Measurements from ENCODE around the gene C2CD4C. TPM values are rescaled to one million over a fixed set of nuclear protein-coding genes. Genes with fewer than 3 reads are reported as not detected.
"Not testable (repeated sequence)": the region's sequence is repeated elsewhere in the genome, so short reads cannot be mapped to it uniquely, and the experiment has no call there.

The C2CD4C gene
- total RNA-seq, 8 experiments from 2014 or later = 0.15 to 6.4 (median 4.5) TPM

GRCh38 chr19:388691-389090, 20.3 kb downstream of the C2CD4C start:
- no peak overlapping the region for H3K4me3 ChIP-seq
- no peak overlapping the region for H3K27ac ChIP-seq
- peaks cover 35 to 36% of the 10 kb centered on the region in 2 donors for H3K4me1 ChIP-seq (replicated peaks in 1 of 2)
- in situ Hi-C loops (cut with MboI; ENCODE audit: low pct_unique_long_range_greater_than_20kb in 2 of 9, low sequenced_read_pairs in 9 of 9, unreplicated experiment in 9 of 9) = no loop called here
- 50 to 93% (median 77%) methylated on average over 2 to 11 of the region's 17 CpGs; no CpG with 5 or more reads in 5 of the 10 experiments for WGBS, 10 experiments
- ATAC-seq (replicated peaks in 6 of 8) = no peak

GRCh38 chr19:387777-388176, 21.2 kb downstream of the C2CD4C start:
- 77 to 100% (median 95%) methylated on average over 3 to 6 of the region's 21 CpGs; no CpG with 5 or more reads in 7 of the 10 experiments for WGBS, 10 experiments
- ATAC-seq (replicated peaks in 6 of 8) = no peak
- peaks cover 35% of the 10 kb centered on the region in 2 donors for H3K4me1 ChIP-seq (replicated peaks in 1 of 2)
- in situ Hi-C loops (cut with MboI; ENCODE audit: low pct_unique_long_range_greater_than_20kb in 2 of 9, low sequenced_read_pairs in 9 of 9, unreplicated experiment in 9 of 9) = no loop called here
- no peak overlapping the region for H3K4me3 ChIP-seq
- H3K27ac ChIP-seq = no peak overlapping the region

GRCh38 chr19:386632-387301, 22.2 kb downstream of the C2CD4C start:
- H3K4me1 ChIP-seq (replicated peaks in 1 of 2) = peaks cover 31 to 35% of the 10 kb centered on the region in 2 donors
- H3K4me3 ChIP-seq; in situ Hi-C loops (cut with MboI; ENCODE audit: low pct_unique_long_range_greater_than_20kb in 2 of 9, low sequenced_read_pairs in 9 of 9, unreplicated experiment in 9 of 9); H3K27ac ChIP-seq; ATAC-seq (replicated peaks in 6 of 8): not testable (repeated sequence)
- WGBS, 10 experiments = no CpG with 5 or more reads among the region's 22 CpGs

GRCh38 chr19:386189-386588, 22.8 kb downstream of the C2CD4C start:
- peaks cover 29 to 30% of the 10 kb centered on the region in 2 donors for H3K4me1 ChIP-seq (replicated peaks in 1 of 2)
- H3K4me3 ChIP-seq; ATAC-seq (replicated peaks in 6 of 8); H3K27ac ChIP-seq; in situ Hi-C loops (cut with MboI; ENCODE audit: low pct_unique_long_range_greater_than_20kb in 2 of 9, low sequenced_read_pairs in 9 of 9, unreplicated experiment in 9 of 9): not testable (repeated sequence)
- WGBS, 10 experiments = 7 to 100% (median 76%) methylated on average over 1 to 8 of the region's 8 CpGs; no CpG with 5 or more reads in 3 of the 10 experiments

- Histone ChIP-seq H3K27ac (no peak overlapping the region), H3K4me3 (no peak overlapping the region), H3K4me1 (replicated peaks in 1 of 2) (peaks cover 19 to 22% of the 10 kb centered on the region in 2 donors)
- no peak for ATAC-seq (replicated peaks in 6 of 8)
- in situ Hi-C loops (cut with MboI; ENCODE audit: low pct_unique_long_range_greater_than_20kb in 2 of 9, low sequenced_read_pairs in 9 of 9, unreplicated experiment in 9 of 9) = no loop called here
- WGBS, 10 experiments = 43% methylated on average over 1 of the region's 9 CpGs; no CpG with 5 or more reads in 9 of the 10 experiments
These were observed 24.2 kb downstream of the C2CD4C start for GRCh38 chr19:384799-385169.

GRCh38 chr19:383922-384798, 24.8 kb downstream of the C2CD4C start:
- no peak overlapping the region for H3K27ac ChIP-seq
- H3K4me1 ChIP-seq (replicated peaks in 1 of 2) = peaks cover 19 to 22% of the 10 kb centered on the region in 2 donors
- in situ Hi-C loops (cut with MboI; ENCODE audit: low pct_unique_long_range_greater_than_20kb in 2 of 9, low sequenced_read_pairs in 9 of 9, unreplicated experiment in 9 of 9) = no loop called here
- ATAC-seq (replicated peaks in 6 of 8) = peak in 6 of 8 experiments; percentile 49 to 88 (median 60)
- no peak overlapping the region for H3K4me3 ChIP-seq
- WGBS, 10 experiments = 37 to 100% (median 78%) methylated on average over 1 to 10 of the region's 44 CpGs; no CpG with 5 or more reads in 3 of the 10 experiments

- in situ Hi-C loops (cut with MboI; ENCODE audit: low pct_unique_long_range_greater_than_20kb in 2 of 9, low sequenced_read_pairs in 9 of 9, unreplicated experiment in 9 of 9) = no loop called here
- Histone ChIP-seq H3K4me1 (replicated peaks in 1 of 2) (peaks cover 19 to 22% of the 10 kb centered on the region in 2 donors), H3K27ac (no peak overlapping the region), H3K4me3 (no peak overlapping the region)
- ATAC-seq (replicated peaks in 6 of 8) = no peak
- WGBS, 10 experiments = 90 to 100% (median 94%) methylated on average over 2 to 4 of the region's 19 CpGs; no CpG with 5 or more reads in 6 of the 10 experiments
These were observed 25.9 kb downstream of the C2CD4C start for GRCh38 chr19:383040-383439.

GRCh38 chr19:382578-382977, 26.4 kb downstream of the C2CD4C start:
- 0 to 100% (median 81%) methylated on average over 1 to 3 of the region's 9 CpGs; no CpG with 5 or more reads in 3 of the 10 experiments for WGBS, 10 experiments
- in situ Hi-C loops (cut with MboI; ENCODE audit: low pct_unique_long_range_greater_than_20kb in 2 of 9, low sequenced_read_pairs in 9 of 9, unreplicated experiment in 9 of 9); H3K27ac ChIP-seq; H3K4me3 ChIP-seq: not testable (repeated sequence)
- peaks cover 19 to 20% of the 10 kb centered on the region in 2 donors for H3K4me1 ChIP-seq (replicated peaks in 1 of 2)
- ATAC-seq (replicated peaks in 6 of 8) = peak in 3 of 8 experiments; percentile 68 to 100 (median 99)

GRCh38 chr19:381901-382300, 27.0 kb downstream of the C2CD4C start:
- ATAC-seq (replicated peaks in 6 of 8); H3K27ac ChIP-seq; in situ Hi-C loops (cut with MboI; ENCODE audit: low pct_unique_long_range_greater_than_20kb in 2 of 9, low sequenced_read_pairs in 9 of 9, unreplicated experiment in 9 of 9); H3K4me3 ChIP-seq: not testable (repeated sequence)
- H3K4me1 ChIP-seq (replicated peaks in 1 of 2) = peaks cover 15 to 19% of the 10 kb centered on the region in 2 donors
- 0 to 51% methylated on average over 1 to 5 of the region's 11 CpGs; no CpG with 5 or more reads in 8 of the 10 experiments for WGBS, 10 experiments

- H3K27ac ChIP-seq; ATAC-seq (replicated peaks in 6 of 8); H3K4me3 ChIP-seq; in situ Hi-C loops (cut with MboI; ENCODE audit: low pct_unique_long_range_greater_than_20kb in 2 of 9, low sequenced_read_pairs in 9 of 9, unreplicated experiment in 9 of 9): not testable (repeated sequence)
- 58 to 100% (median 81%) methylated on average over 2 to 5 of the region's 17 CpGs; no CpG with 5 or more reads in 5 of the 10 experiments for WGBS, 10 experiments
- peaks cover 6 to 11% of the 10 kb centered on the region in 2 donors for H3K4me1 ChIP-seq (replicated peaks in 1 of 2)
These were observed 28.2 kb downstream of the C2CD4C start for GRCh38 chr19:380618-381219.

- in situ Hi-C loops (cut with MboI; ENCODE audit: low pct_unique_long_range_greater_than_20kb in 2 of 9, low sequenced_read_pairs in 9 of 9, unreplicated experiment in 9 of 9) = no loop called here
- 85 to 100% (median 90%) methylated on average over 1 to 10 of the region's 16 CpGs; no CpG with 5 or more reads in 6 of the 10 experiments for WGBS, 10 experiments
- ATAC-seq (replicated peaks in 6 of 8) = no peak
These were observed 29.2 kb downstream of the C2CD4C start for GRCh38 chr19:379796-380195.

GRCh38 chr19:378706-379105, 30.2 kb downstream of the C2CD4C start:
- Histone ChIP-seq H3K4me3 (no peak overlapping the region), H3K4me1 (replicated peaks in 1 of 2) (peaks cover 0 to 2% of the 10 kb centered on the region in 2 donors), H3K27ac (no peak overlapping the region)
- 80 to 100% methylated on average over 1 to 2 of the region's 14 CpGs; no CpG with 5 or more reads in 8 of the 10 experiments for WGBS, 10 experiments
- in situ Hi-C loops (cut with MboI; ENCODE audit: low pct_unique_long_range_greater_than_20kb in 2 of 9, low sequenced_read_pairs in 9 of 9, unreplicated experiment in 9 of 9) = no loop called here
- no peak for ATAC-seq (replicated peaks in 6 of 8)

More at GRCh38 chr19:379796-380195, 29.2 kb downstream of the C2CD4C start:
- no peak overlapping the region for H3K27ac ChIP-seq
- no peak overlapping the region for H3K4me3 ChIP-seq
- peaks cover 6 to 11% of the 10 kb centered on the region in 2 donors for H3K4me1 ChIP-seq (replicated peaks in 1 of 2)
